Upper lobe of right lung (tissue), 1 donor: ENCODE results near the gene G6PC3. TPM values are rescaled to one million over a fixed set of nuclear protein-coding genes. Genes with fewer than 3 reads are reported as not detected.

Experiments used
- ATAC-seq: fragments of 200-7000 bp; cut with Tn5 transposase; one replicate; pipeline ENCODE4 v1.9.1; 2020; ENCODE audit warnings: mild to moderate bottlenecking, moderate library complexity
- DNase-seq: peaks from one replicate; pipeline ENCODE4 v3.0.0-alpha.2; 2020
- H3K27ac ChIP-seq: fragments of 200-600 bp; one replicate; pipeline ENCODE4 v1.8.0; 2022
- H3K27me3 ChIP-seq: fragments of 200-600 bp; one replicate; pipeline ENCODE4 v1.8.0; 2022; ENCODE audit warnings: mild to moderate bottlenecking
- H3K36me3 ChIP-seq: fragments of 200-600 bp; one replicate; pipeline ENCODE4 v1.8.0; 2022
- H3K4me1 ChIP-seq: fragments of 200-600 bp; one replicate; pipeline ENCODE4 v1.8.0; 2022
- H3K4me3 ChIP-seq: fragments of 200-600 bp; one replicate; pipeline ENCODE4 v1.8.0; 2022; ENCODE audit warnings: mild to moderate bottlenecking
- H3K9me3 ChIP-seq: fragments of 200-600 bp; one replicate; pipeline ENCODE4 v1.8.0; 2022
- intact Hi-C: fragments of 100-400 bp; cut with DNase I; formaldehyde crosslinking; loops from one replicate; pipeline ENCODE4 v1.11.0; 2022
- total RNA-seq: library from RNA; stranded (reverse); fragmentation: NEBNext Ultra II Directional; extraction: Animal tissue kit (Norgen Biotek cat#: 25700); gene quantifications from one replicate; pipeline ENCODE4 v1.2.1, GENCODE V29; 2021
- TF ChIP-seq, protein P1 (sequence below): fragments of 200-600 bp; IDR thresholded peaks from one replicate; pipeline ENCODE4 v1.8.0; 2022; ENCODE audit warnings: antibody characterized with exemption
- donor health status: DM: no; HTN: yes; CAD: no; lungs with severe emphysema.

G6PC3 gene
- total RNA-seq, 1 donor from 2014 or later, result 39.7 TPM

DNA sequence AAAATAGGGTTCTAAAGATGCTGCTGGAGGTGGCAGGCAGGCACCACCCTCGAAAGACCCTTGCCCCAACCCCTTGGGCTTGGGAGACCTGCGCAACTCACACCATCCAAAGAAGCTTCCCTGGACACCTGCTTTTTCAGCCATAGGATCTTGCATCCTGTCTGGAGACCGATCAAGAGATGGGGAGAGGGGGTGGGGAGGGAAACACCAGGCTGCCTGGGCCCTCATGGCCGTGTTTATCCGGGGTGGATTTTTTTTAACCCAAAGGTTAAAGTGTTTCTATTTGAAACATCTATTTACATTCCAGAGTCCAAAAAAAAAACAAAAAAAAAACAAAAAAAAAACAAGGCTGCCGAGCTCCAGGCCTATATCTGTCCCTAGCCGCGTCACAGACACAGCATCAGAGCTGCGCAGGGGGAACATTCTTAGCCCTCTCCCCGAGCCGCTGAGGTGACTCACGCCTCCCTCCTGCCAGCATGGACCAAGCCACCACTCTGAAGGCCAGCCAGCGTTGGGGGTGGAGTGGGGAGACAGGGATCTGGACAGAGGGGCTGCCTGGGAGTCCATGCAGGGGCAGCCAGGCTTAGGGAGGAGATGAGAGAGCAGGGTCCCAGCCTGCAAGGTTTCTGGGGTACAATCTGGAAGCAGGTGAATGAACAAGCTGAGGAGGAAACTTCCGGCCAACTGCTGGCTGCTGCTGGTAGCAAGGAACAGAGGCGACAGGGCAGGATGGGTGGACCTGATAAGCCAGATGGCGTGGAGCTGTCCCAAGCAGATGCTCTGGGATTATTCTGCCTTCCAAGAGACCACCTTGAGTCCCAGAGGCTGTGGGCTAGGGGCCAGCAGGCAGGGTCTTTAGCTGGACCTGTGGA lies 38.1 kb downstream of the G6PC3 start:
- intact Hi-C loops, result no loop called here
- peak overlapping the region; percentile 55 for H3K27ac ChIP-seq
- ATAC-seq (peak; percentile 45), DNase-seq (peak; percentile 75)
- peak overlapping the region; percentile 52 for H3K4me3 ChIP-seq
- no peaks in the 10 kb centered on the region for H3K9me3 ChIP-seq
- H3K27me3 ChIP-seq, result no peaks in the 10 kb centered on the region
- peaks cover 8% of the 10 kb centered on the region for H3K36me3 ChIP-seq
- TF ChIP-seq, protein P1, sequence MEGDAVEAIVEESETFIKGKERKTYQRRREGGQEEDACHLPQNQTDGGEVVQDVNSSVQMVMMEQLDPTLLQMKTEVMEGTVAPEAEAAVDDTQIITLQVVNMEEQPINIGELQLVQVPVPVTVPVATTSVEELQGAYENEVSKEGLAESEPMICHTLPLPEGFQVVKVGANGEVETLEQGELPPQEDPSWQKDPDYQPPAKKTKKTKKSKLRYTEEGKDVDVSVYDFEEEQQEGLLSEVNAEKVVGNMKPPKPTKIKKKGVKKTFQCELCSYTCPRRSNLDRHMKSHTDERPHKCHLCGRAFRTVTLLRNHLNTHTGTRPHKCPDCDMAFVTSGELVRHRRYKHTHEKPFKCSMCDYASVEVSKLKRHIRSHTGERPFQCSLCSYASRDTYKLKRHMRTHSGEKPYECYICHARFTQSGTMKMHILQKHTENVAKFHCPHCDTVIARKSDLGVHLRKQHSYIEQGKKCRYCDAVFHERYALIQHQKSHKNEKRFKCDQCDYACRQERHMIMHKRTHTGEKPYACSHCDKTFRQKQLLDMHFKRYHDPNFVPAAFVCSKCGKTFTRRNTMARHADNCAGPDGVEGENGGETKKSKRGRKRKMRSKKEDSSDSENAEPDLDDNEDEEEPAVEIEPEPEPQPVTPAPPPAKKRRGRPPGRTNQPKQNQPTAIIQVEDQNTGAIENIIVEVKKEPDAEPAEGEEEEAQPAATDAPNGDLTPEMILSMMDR, result no peak
- H3K4me1 ChIP-seq, result peaks cover 62% of the 10 kb centered on the region

DNA sequence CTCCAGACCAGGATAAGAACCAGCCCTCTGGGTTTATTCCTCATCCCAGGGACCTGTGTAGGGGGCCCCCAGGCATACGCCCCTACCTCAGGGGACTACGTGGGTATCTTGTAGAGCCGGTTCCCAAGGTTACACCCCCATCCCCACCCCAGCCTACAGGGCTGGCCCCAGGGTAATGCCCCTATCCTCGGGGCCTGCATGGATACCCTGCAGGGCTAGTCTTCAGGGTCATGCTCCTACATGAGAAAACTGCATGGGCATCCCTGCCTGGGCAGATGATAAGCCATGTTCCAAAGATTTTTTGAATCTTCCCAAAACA lies 38.7 kb downstream of the G6PC3 start:
- Histone ChIP-seq H3K27me3 (no peaks in the 10 kb centered on the region), H3K27ac (peak overlapping the region; percentile 55), H3K36me3 (peaks cover 12% of the 10 kb centered on the region), H3K4me1 (peaks cover 62% of the 10 kb centered on the region), H3K4me3 (peak overlapping the region; percentile 52), H3K9me3 (no peaks in the 10 kb centered on the region)
- ATAC-seq, result no peak
- intact Hi-C loops, result no loop called here
- TF ChIP-seq, protein P1, result no peak
- no peak for DNase-seq

DNA sequence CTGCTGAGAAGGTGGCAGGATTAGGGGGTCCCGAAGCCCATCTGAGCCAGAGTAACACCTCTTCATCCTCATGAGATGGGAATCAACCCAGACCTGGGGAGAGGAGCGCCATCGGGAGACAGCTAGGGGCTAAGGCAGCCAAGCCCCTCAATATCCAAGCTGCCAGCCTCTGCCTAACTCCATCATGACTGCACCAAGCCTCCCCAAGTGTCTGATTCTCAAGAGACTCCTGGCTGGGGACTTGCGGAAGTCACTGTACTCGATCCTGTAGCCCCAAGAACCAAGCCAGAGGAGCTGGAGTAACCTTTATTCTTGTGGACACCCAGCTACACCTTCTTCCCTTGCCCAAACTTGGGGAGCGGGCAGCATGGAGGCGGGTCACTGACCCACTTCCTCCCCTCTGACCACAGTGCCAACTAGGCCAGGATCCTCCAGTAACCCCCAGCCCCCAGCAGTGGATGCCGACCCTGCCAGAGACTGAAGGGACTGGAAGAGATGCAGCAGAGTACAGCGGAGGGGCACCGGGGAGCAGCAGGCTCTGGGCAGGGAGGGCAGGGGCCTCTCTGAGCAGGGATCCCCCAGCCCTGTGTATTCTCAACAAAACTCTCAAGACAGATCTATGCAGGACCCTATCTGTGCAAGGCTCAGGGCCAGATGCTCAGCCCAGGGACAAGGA lies 39.6 kb downstream of the G6PC3 start:
- H3K36me3 ChIP-seq, result peaks cover 16% of the 10 kb centered on the region
- no peak for ATAC-seq
- intact Hi-C loops, result no loop called here

GRCh38 chr17:44110823-44111633 lies 40.5 kb downstream of the G6PC3 start:
- DNase-seq, result peak; percentile 98
- Histone ChIP-seq H3K36me3 (peaks cover 19% of the 10 kb centered on the region), H3K4me3 (peak overlapping the region; percentile 52), H3K27me3 (no peaks in the 10 kb centered on the region), H3K27ac (peak overlapping the region; percentile 52), H3K4me1 (peaks cover 58% of the 10 kb centered on the region), H3K9me3 (no peaks in the 10 kb centered on the region)
- peak; percentile 90 for ATAC-seq
- TF ChIP-seq, protein P1, result no peak
- intact Hi-C loops, result no loop called here

More for the DNA sequence above, 39.6 kb downstream of the G6PC3 start:
- peak overlapping the region; percentile 52 for H3K27ac ChIP-seq
- no peak for DNase-seq
- TF ChIP-seq, protein P1, result no peak
- no peaks in the 10 kb centered on the region for H3K27me3 ChIP-seq
- H3K9me3 ChIP-seq, result no peaks in the 10 kb centered on the region
- H3K4me3 ChIP-seq, result peak overlapping the region; percentile 52
- peaks cover 62% of the 10 kb centered on the region for H3K4me1 ChIP-seq

GRCh38 chr17:44111777-44112176 lies 41.2 kb downstream of the G6PC3 start:
- no peaks in the 10 kb centered on the region for H3K27me3 ChIP-seq
- H3K9me3 ChIP-seq, result no peaks in the 10 kb centered on the region
- intact Hi-C loops, result no loop called here
- no peak overlapping the region for H3K4me3 ChIP-seq
- peaks cover 56% of the 10 kb centered on the region for H3K4me1 ChIP-seq
- ATAC-seq (no peak), DNase-seq (no peak)
- TF ChIP-seq, protein P1, result no peak
- H3K27ac ChIP-seq, result peak overlapping the region; percentile 4
- peaks cover 27% of the 10 kb centered on the region for H3K36me3 ChIP-seq
